ENCODE measurements around the gene PLCB3. TPM values are rescaled to one million over a fixed set of nuclear protein-coding genes. Genes with fewer than 3 reads are reported as not detected.
"Not testable (repeated sequence)": the region's sequence is repeated elsewhere in the genome, so short reads cannot be mapped to it uniquely, and the experiment has no call there.

The PLCB3 gene
- total and polyA plus RNA-seq, 10 of the 15 experiments (the other 5 are each of a cell fraction or from before 2014, with no cell fraction given) = 0.03 to 10.3 (median 3.3) TPM

- TF ChIP-seq PRDM15 (CRISPR knock-in tag; IDR thresholded peaks at IDR 0.05) (no peak), EP300 (IDR thresholded peaks at IDR 0.05; ENCODE audit: borderline replicate concordance in 1 of 2, control insufficient read depth in 1 of 2, low read depth in 2 of 2, low read length in 2 of 2) (no peak)
Observed at GRCh38 chr11:64306563-64306875, 55.2 kb downstream of the PLCB3 start (continued).

- RAD21 ChIA-PET (ENCODE audit: unreplicated experiment) = interaction anchor here (4.9 kb wide), 1 partner anchor 11 kb away, joined by 30 read pairs; the partner anchor contains the start of genes PRDX5 and TRMT112
- no peak for ATAC-seq
- TF ChIP-seq BMI1 (IDR thresholded peaks at IDR 0.05; ENCODE audit: borderline replicate concordance) (peak; percentile 82), JUND (IDR thresholded peaks at IDR 0.05; ENCODE audit: low read depth, low read length) (no peak), POLR2AphosphoS5 (IDR thresholded peaks at IDR 0.05; ENCODE audit: low read length) (peak; percentile 10; the same call in 1 of the 2 replicates)
- H3K27ac ChIP-seq (ENCODE audit: control insufficient read depth, insufficient read depth) = peak overlapping the region; percentile 79
- CTCF ChIA-PET = interaction anchor here (0.7 to 2.2 kb wide), 4 partner anchors 11 to 50 kb away, joined by 3 to 13 read pairs (median 6); partner anchors contain the start of genes PRDX5 and TRMT112
- WGBS (ENCODE audit: insufficient coverage, insufficient replicate concordance, low lambda C conversion rate, missing lambda C conversion rate) = 78% methylated on average over 15 of the region's 15 CpGs
- H3K36me3 ChIP-seq (ENCODE audit: control insufficient read depth in 2 of 2, insufficient read depth in 2 of 2, low read length in 1 of 2) = peaks cover 0 to 3% of the 10 kb centered on the region in 2 experiments; a peak in 2 of 4 replicates
- peak overlapping the region; percentile 99 for H3K4me2 ChIP-seq (ENCODE audit: control insufficient read depth, insufficient read depth)
- SMC1A ChIA-PET (ENCODE audit: uncharacterized antibody, unreplicated experiment) = interaction anchor here (2.6 kb wide), 1 partner anchor 25 kb away, joined by 7 read pairs; no protein-coding TSS in a partner anchor
- POLR2A ChIA-PET = interaction anchor here (0.7 to 1.9 kb wide), 2 partner anchors 11 to 35 kb away, joined by 3 to 4 read pairs; partner anchors contain the start of genes PRDX5 and TRMT112
- no peaks in the 10 kb centered on the region for H4K20me1 ChIP-seq (ENCODE audit: control insufficient read depth, insufficient read depth)
- FAIRE-seq = no peak
- in situ Hi-C loops (cut with MboI) = no loop called here
- DNase-seq (ENCODE audit: low read depth, low spot score) = no peak
- H3K9me3 ChIP-seq (replicated peaks; ENCODE audit: control insufficient read depth, insufficient read depth, low read length) = no peaks in the 10 kb centered on the region
- peak overlapping the region; percentile 78 for H3K4me3 ChIP-seq
- BruUV-seq (replicated peaks) = no TSS peak
- peak overlapping the region; percentile 80 for H3K9ac ChIP-seq (ENCODE audit: control insufficient read depth, insufficient read depth, low read length)
- no peaks in the 10 kb centered on the region for H3K27me3 ChIP-seq (replicated peaks in 1 of 2; ENCODE audit: control insufficient read depth in 2 of 2, insufficient read depth in 2 of 2, low read length in 1 of 2)
- peaks cover 26% of the 10 kb centered on the region for H3K79me2 ChIP-seq (ENCODE audit: control insufficient read depth, insufficient read depth, low read length)
- peaks cover 17% of the 10 kb centered on the region for H3K4me1 ChIP-seq (ENCODE audit: control insufficient read depth, insufficient read depth, low read length)
- intact Hi-C loops (cut with micrococcal nuclease; ENCODE audit: unreplicated experiment) = loop anchor here (1.0 kb wide), 3 partner anchors 10 to 37 kb away; partner anchors contain the start of gene TRMT112
- H2AFZ ChIP-seq (ENCODE audit: control insufficient read depth, low read depth, low read length) = no peak overlapping the region
Observed at GRCh38 chr11:64306876-64307622, 55.7 kb downstream of the PLCB3 start.

- ChIA-PET RAD21 (ENCODE audit: unreplicated experiment) (interaction anchor here (1.8 to 4.9 kb wide), 2 partner anchors 10 kb away, joined by 8 to 30 read pairs; partner anchors contain the start of genes PRDX5 and TRMT112), CTCF (interaction anchor here (1.7 to 2.2 kb wide), 2 partner anchors 10 to 48 kb away, joined by 7 to 13 read pairs; partner anchors contain the start of genes PRDX5 and TRMT112), POLR2A (interaction anchor here (0.7 to 1.9 kb wide), 2 partner anchors 10 to 35 kb away, joined by 3 to 4 read pairs; partner anchors contain the start of genes PRDX5 and TRMT112), SMC1A (ENCODE audit: uncharacterized antibody, unreplicated experiment) (interaction anchor here (2.6 kb wide), 1 partner anchor 24 kb away, joined by 7 read pairs; no protein-coding TSS in a partner anchor)
- Histone ChIP-seq H3K4me2 (ENCODE audit: control insufficient read depth, insufficient read depth) (peak overlapping the region; percentile 99; the same call in 1 of the 2 replicates), H3K79me2 (ENCODE audit: control insufficient read depth, insufficient read depth, low read length) (peaks cover 26% of the 10 kb centered on the region), H3K4me1 (ENCODE audit: control insufficient read depth, insufficient read depth, low read length) (peaks cover 17% of the 10 kb centered on the region)
- DNase-seq (ENCODE audit: low read depth, low spot score); FAIRE-seq; H4K20me1 ChIP-seq (ENCODE audit: control insufficient read depth, insufficient read depth); H3K9ac ChIP-seq (ENCODE audit: control insufficient read depth, insufficient read depth, low read length); H2AFZ ChIP-seq (ENCODE audit: control insufficient read depth, low read depth, low read length); H3K4me3 ChIP-seq; H3K27me3 ChIP-seq (replicated peaks in 1 of 2; ENCODE audit: control insufficient read depth in 2 of 2, insufficient read depth in 2 of 2, low read length in 1 of 2); in situ Hi-C loops (cut with MboI); intact Hi-C loops (cut with micrococcal nuclease; ENCODE audit: unreplicated experiment); H3K36me3 ChIP-seq (ENCODE audit: control insufficient read depth in 2 of 2, insufficient read depth in 2 of 2, low read length in 1 of 2); ATAC-seq; BruUV-seq (replicated peaks); H3K27ac ChIP-seq (ENCODE audit: control insufficient read depth, insufficient read depth); H3K9me3 ChIP-seq (replicated peaks; ENCODE audit: control insufficient read depth, insufficient read depth, low read length): not testable (repeated sequence)
- 85% methylated on average over 5 of the region's 5 CpGs for WGBS (ENCODE audit: insufficient coverage, insufficient replicate concordance, low lambda C conversion rate, missing lambda C conversion rate)
Observed at GRCh38 chr11:64307795-64308194, 56.5 kb downstream of the PLCB3 start.
